Small intestine (tissue), 7 donors: ENCODE measurements around the gene VWA3A. TPM values are rescaled to one million over a fixed set of nuclear protein-coding genes. Genes with fewer than 3 reads are reported as not detected.
"Not testable (repeated sequence)": the region's sequence is repeated elsewhere in the genome, so short reads cannot be mapped to it uniquely, and the experiment has no call there.

Experiments used
- DNase-seq, 2 donors: peaks; one replicate each; pipeline versions ENCODE4 v3.0.0 to v3.0.0-alpha.2; 2013
- FAIRE-seq: peaks from 2 replicates; lab custom pipeline; 2012; peaks lifted over from hg19 to GRCh38; lab: Jason Lieb, UNC
- H3K27ac ChIP-seq, 3 donors: one replicate each; pipeline ENCODE4 v1.5.1; 2013; ENCODE audit warnings: low read length in 2 of 3, mild to moderate bottlenecking in 2 of 3, control low read depth in 1 of 3, inconsistent platforms in 1 of 3, low read depth in 1 of 3, moderate library complexity in 1 of 3
- H3K27me3 ChIP-seq, 3 donors: one replicate each; pipeline ENCODE4 v1.6.1; 2013; ENCODE audit warnings: low read length in 3 of 3, inconsistent platforms in 1 of 3; ENCODE audit not compliant: control insufficient read depth in 3 of 3, insufficient read depth in 3 of 3
- H3K36me3 ChIP-seq, 3 donors: one replicate each; pipeline ENCODE4 v1.6.1; 2013; ENCODE audit warnings: low read length in 3 of 3, inconsistent platforms in 1 of 3, low read depth in 1 of 3, mild to moderate bottlenecking in 1 of 3, moderate library complexity in 1 of 3; ENCODE audit not compliant: control insufficient read depth in 3 of 3, insufficient read depth in 2 of 3
- H3K4me1 ChIP-seq, 3 donors: one replicate each; pipeline ENCODE4 v1.6.1; 2013; ENCODE audit warnings: low read length in 2 of 3, inconsistent platforms in 1 of 3, low read depth in 1 of 3, mild to moderate bottlenecking in 1 of 3, moderate library complexity in 1 of 3; ENCODE audit not compliant: control insufficient read depth in 3 of 3, insufficient read depth in 2 of 3
- H3K4me3 ChIP-seq, 3 donors: one replicate each; pipeline ENCODE4 v1.5.1; 2013; ENCODE audit warnings: low read length in 3 of 3, control low read depth in 1 of 3, inconsistent platforms in 1 of 3, low read depth in 1 of 3, mild to moderate bottlenecking in 1 of 3, moderate library complexity in 1 of 3
- H3K9me3 ChIP-seq, 2 donors: one replicate each; pipeline ENCODE4 v1.6.1; 2013; ENCODE audit warnings: low read depth in 1 of 2, low read length in 1 of 2; ENCODE audit not compliant: control insufficient read depth in 2 of 2, insufficient read depth in 1 of 2
- WGBS, 3 donors: extraction: QIAGEN DNeasy Blood & Tissue Kit; methylation state at CpG; one replicate each; pipeline ENCODE4 v1.1.7; 2013; 5-methylcytosine and 5-hydroxymethylcytosine counted together
- polyA plus RNA-seq, 4 donors: library from polyadenylated mRNA; stranded (reverse) in 3 of 4; unstranded in 1 of 4; fragments of 200-250 nt in 3 of 4; fragments of 120-200 nt in 1 of 4; gene quantifications; one replicate each; pipeline versions ENCODE4 v1.2.1 to v1.2.3, GENCODE V29; 2013
- donor health status: healthy with polysubstance abuse.
- donor health status: control.
- donor health status: control.
- donor health status: Bipolar disorder and iron deficiency.
- donor health status: healthy.

The VWA3A gene
- polyA plus RNA-seq, 4 donors, result 0.01 to 0.13 TPM; not detected in 2

DNA sequence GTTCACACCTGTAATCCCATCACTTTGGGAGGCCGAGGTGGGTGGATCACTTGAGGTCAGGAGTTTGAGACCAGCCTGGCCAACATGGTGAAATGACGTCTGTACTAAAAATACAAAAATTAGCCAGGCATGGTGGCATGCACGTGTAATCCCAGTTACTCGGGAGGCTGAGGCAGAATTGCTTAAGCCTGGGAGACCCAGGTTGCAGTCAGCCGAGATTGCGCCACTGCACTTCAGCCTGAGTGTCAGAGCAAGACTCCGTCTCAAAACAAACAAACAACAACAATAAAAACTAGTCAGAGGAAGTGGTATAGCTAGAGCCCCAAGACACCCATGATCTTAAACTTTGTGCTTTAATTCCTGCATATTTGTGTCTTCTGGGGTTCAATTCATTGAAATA, 60.7 kb downstream of the VWA3A start:
- not testable (repeated sequence) for H3K4me1 ChIP-seq, FAIRE-seq, H3K9me3 ChIP-seq, DNase-seq, H3K36me3 ChIP-seq, H3K27me3 ChIP-seq, H3K27ac ChIP-seq, H3K4me3 ChIP-seq
- WGBS, 3 donors, result 49 to 69% (median 57%) methylated on average over 7 of the region's 7 CpGs

DNA sequence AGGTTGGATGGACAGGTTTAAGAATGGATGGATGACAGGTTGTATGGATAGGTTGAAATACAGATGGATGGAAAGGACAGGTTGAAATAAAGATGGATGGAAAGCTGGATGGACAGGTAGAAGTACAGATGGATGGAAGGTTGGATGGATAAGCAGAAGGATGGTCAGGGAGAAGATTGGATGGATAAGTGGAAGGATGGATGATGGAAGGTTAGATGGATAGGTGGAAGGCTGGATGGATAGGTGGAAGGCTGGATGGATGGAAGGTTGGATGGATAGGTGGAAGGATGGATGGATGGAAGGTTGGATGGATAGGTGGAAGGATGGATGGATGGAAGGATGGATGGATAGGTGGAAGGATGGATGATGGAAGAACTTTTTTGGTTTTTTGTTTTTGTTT, 69.1 kb downstream of the VWA3A start:
- DNase-seq, result no peak
- peaks cover 0 to under 1% of the 10 kb centered on the region in 2 donors for H3K9me3 ChIP-seq
- H3K27me3 ChIP-seq, result peaks cover 0 to 10% (median 5%) of the 10 kb centered on the region in 3 donors
- H3K4me1 ChIP-seq, result no peaks in the 10 kb centered on the region
- H3K36me3 ChIP-seq, result no peaks in the 10 kb centered on the region
- H3K4me3 ChIP-seq, result no peak overlapping the region
- FAIRE-seq, result no peak
- no peak overlapping the region for H3K27ac ChIP-seq

DNA sequence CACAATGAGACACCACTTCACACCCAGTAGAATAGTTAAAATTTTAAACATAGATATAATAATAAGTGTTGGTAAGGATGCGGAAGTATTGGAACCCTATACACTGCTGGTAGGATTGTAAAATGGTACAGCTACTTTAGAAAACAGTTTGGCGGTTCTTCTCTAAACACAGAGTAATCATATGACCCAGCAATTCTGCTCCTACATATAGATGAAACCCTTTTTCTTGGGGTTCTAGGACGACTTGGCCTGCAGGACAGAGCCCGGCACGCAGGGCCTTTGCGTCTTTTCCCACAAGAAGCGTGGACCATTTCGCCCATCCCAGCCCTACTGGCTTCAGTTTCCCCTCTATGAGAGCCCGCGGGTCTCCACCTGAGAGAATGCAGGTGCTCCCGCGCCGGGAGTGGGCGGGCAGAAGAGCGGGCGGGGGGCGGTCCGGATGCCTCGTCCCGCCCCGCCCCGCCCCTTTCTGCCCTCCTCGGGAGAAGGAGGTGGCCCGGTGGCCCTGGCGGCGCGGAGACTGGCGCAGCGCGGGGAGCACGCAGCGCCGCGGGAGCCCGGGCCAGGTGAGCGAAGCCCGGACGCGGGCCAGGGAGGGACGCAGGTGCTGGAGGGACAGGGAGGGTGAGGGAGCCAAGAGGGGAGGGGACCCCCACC, 69.8 kb downstream of the VWA3A start, which contains the start of gene SDR42E2:
Gene SDR42E2 (plus strand): TSS at position 508 of the 657 bp plus-strand sequence. CDS start 3,077 bp downstream, outside the sequence.
- peak; percentile 45 to 67 for DNase-seq
- 5 to 10% (median 5%) methylated on average over 23 to 40 of the region's 40 CpGs for WGBS, 3 donors
- FAIRE-seq, result no peak

DNA sequence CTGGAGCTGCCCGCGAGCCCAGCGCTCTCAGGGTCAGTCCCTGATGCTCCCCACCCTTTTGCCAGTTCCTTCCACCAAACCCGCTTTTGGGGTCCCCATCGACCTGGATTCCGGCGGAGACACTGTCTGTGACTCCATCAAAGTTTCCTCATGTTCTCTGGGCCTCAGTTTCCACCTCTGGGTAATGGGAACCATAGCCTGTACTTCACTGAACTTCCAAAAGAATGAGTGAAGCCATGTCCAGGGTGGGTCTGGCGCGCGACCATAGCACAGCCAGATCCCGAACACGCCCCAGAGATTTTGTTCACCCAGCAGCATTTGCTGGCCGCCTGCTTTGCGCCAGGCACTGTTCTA, 70.3 kb downstream of the VWA3A start:
- Histone ChIP-seq H3K36me3 (no peaks in the 10 kb centered on the region), H3K27me3 (peaks cover 0 to 10% (median 5%) of the 10 kb centered on the region in 3 donors), H3K27ac (no peak overlapping the region), H3K4me1 (no peaks in the 10 kb centered on the region), H3K4me3 (no peak overlapping the region), H3K9me3 (peaks cover 0 to 7% of the 10 kb centered on the region in 2 donors)
- DNase-seq, result no peak
- no peak for FAIRE-seq
- WGBS, 3 donors, result 36 to 47% (median 40%) methylated on average over 14 of the region's 14 CpGs

More for the DNA sequence above, 69.8 kb downstream of the VWA3A start, which contains the start of gene SDR42E2:
- peaks cover 0 to 7% of the 10 kb centered on the region in 2 donors for H3K9me3 ChIP-seq
- no peaks in the 10 kb centered on the region for H3K36me3 ChIP-seq
- H3K27ac ChIP-seq, result no peak within 1 kb of the TSS
- peaks cover 0 to 10% (median 5%) of the 10 kb centered on the region in 3 donors for H3K27me3 ChIP-seq
- no peaks in the 10 kb centered on the region for H3K4me1 ChIP-seq
- H3K4me3 ChIP-seq, result peak within 1 kb of the TSS in 1 of 3 donors; percentile 22

DNA sequence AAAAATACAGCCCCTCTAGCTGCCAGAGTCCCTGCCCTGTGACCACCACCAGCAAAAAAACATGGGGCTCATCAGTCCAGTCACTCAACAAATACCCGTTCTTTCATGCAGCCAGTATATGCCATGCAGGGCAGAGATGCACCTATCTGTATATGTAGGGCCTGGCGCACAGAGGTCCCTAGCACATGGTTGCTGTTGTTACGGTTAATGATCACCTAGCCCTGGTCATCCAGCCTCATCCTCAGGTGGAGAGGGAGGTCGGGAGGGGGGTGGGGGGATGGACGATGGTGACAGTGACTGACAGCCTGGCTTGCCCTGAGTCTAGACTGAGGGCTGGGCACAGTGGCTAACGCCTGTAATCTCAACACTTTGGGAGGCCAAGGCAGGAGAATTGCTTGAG, 71.5 kb downstream of the VWA3A start:
- Histone ChIP-seq H3K36me3 (no peaks in the 10 kb centered on the region), H3K4me3 (no peak overlapping the region), H3K27me3 (peaks cover 0 to 10% (median 5%) of the 10 kb centered on the region in 3 donors), H3K9me3 (peaks cover 0 to 7% of the 10 kb centered on the region in 2 donors), H3K27ac (no peak overlapping the region), H3K4me1 (no peaks in the 10 kb centered on the region)
- FAIRE-seq, result no peak
- 66 to 80% (median 75%) methylated on average over 6 of the region's 6 CpGs for WGBS, 3 donors
- DNase-seq, result no peak

DNA sequence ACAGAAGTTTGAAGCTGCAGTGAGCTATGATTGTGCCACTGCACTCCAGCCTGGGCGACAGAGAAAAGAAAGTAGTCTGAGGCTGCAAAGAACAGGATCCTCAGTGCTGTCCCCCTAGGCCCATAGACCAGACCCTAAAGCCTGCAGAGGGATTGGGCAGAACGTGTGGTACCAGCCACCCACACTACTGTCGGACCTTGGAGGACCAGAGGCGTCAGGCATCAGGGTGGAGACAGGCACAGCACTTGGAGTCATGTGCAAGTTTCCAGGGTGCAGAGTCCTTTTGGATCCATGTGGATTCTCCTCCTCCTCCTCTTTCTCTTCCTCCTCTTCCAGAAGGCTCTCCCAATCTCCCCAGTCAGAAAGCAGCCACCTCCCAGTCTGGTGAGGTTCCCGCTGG, 72.1 kb downstream of the VWA3A start:
- peaks cover 0 to 10% (median 5%) of the 10 kb centered on the region in 3 donors for H3K27me3 ChIP-seq
- peaks cover 0 to 7% of the 10 kb centered on the region in 2 donors for H3K9me3 ChIP-seq
- DNase-seq (no peak), FAIRE-seq (no peak)
- H3K36me3 ChIP-seq, result no peaks in the 10 kb centered on the region
- WGBS, 3 donors, result 87 to 91% (median 89%) methylated on average over 5 of the region's 5 CpGs
- H3K4me1 ChIP-seq, result no peaks in the 10 kb centered on the region
- H3K4me3 ChIP-seq, result no peak overlapping the region
- H3K27ac ChIP-seq, result no peak overlapping the region

DNA sequence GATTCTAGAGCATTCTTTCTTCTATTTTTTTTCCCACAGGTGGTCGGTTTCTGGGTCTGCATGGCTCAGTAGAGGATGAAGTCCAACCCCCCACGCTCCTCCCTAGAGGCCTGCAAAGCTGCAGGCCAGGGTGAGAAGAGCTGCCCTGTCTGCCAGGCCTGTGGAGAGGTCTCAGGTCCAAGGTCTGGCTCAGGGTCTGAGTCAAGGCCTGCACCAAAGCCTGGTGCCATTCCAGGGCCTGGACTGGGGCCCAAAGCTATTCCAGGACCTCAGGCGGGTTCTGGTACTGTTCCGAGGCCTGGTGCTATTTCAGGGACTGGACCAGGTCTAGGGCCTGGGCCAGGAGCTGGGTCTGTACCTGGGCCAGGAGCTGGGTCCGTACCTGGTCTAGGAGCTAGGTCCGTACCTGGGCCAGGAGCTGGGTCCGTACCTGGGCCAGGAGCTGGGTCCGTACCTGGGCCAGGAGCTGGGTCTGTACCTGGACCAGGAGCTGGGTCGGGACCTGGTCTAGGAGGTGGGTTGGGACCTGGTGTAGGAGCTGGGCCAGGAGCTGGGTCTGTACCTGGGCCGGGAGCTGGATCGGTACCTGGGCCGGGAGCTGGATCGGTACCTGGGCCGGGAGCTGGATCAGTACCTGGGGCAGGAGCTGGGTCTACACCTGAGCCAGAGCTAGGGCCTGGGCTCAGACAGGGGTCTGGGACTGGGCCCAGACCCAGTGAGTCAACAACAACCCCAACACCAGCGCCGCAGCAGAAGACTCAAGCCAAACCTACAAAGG, 73.4 kb downstream of the VWA3A start:
- 90 to 92% (median 91%) methylated on average over 16 of the region's 16 CpGs for whole genome bisulfite sequencing, 3 donors
- no peak for FAIRE-seq
- H3K4me3 ChIP-seq, result no peak overlapping the region
- H3K36me3 ChIP-seq, result no peaks in the 10 kb centered on the region
- peaks cover 0 to 7% of the 10 kb centered on the region in 2 donors for H3K9me3 ChIP-seq
- H3K4me1 ChIP-seq, result no peaks in the 10 kb centered on the region
- no peak overlapping the region for H3K27ac ChIP-seq
- H3K27me3 ChIP-seq, result peaks cover 0 to 10% (median 5%) of the 10 kb centered on the region in 3 donors
- no peak for DNase-seq

DNA sequence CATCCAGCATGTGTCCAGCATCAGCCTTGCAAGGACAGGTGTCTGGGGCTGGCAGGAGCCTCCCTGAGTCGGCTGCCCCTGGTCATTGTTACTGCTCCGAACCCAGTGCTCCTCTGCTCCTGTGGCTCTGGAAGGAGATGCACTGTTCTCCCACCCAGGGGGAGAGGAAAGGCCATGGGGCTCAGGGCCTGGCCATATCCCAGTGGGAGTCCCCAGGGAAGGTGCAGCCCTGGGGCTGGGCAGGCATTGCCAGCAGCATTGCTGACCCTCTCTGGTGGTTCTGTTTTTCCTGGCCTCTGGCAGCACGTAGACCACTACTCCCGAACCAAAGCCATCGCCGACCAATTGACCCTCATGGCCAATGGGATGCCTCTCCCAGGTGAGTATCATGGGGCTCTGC, 79.6 kb downstream of the VWA3A start:
- H3K4me3 ChIP-seq, result no peak overlapping the region
- no peaks in the 10 kb centered on the region for H3K4me1 ChIP-seq
- DNase-seq, result no peak
- H3K27me3 ChIP-seq, result no peaks in the 10 kb centered on the region
- WGBS, 3 donors, result 75 to 91% (median 89%) methylated on average over 2 to 6 of the region's 6 CpGs
- no peak overlapping the region for H3K27ac ChIP-seq
- H3K9me3 ChIP-seq, result peaks cover 0 to under 1% of the 10 kb centered on the region in 2 donors
- no peaks in the 10 kb centered on the region for H3K36me3 ChIP-seq
- FAIRE-seq, result no peak
